Lower leg skin (tissue), 3 donors: ENCODE data around the gene LCN15.

Experiments used
- CTCF ChIP-seq, 3 donors: fragments of 450-650 bp; IDR thresholded peaks; one replicate each; pipeline ENCODE4 v1.5.1; 2016; ENCODE audit warnings: antibody characterized with exemption in 3 of 3, mild to moderate bottlenecking in 3 of 3, moderate library complexity in 2 of 3
- POLR2A ChIP-seq, 2 donors: fragments of 450-650 bp; IDR thresholded peaks; one replicate each; pipeline ENCODE4 v1.6.1; 2016 to 2017; ENCODE audit warnings: antibody characterized with exemption in 2 of 2, mild to moderate bottlenecking in 1 of 2, moderate library complexity in 1 of 2

GRCh38 chr9:136808806-136809158, 44.5 kb upstream of the LCN15 start:
- TF ChIP-seq CTCF (IDR thresholded peaks at IDR 0.05) (no peak), POLR2A (IDR thresholded peaks at IDR 0.05) (no peak)
